HTR-8/SVneo (cell line): ENCODE data around the gene IMPG1.
A peak's percentile ranks its signal among the peaks of the same experiment; 100 is the strongest.
"Not testable (repeated sequence)": the region's sequence is repeated elsewhere in the genome, so short reads cannot be mapped to it uniquely, and the experiment has no call there.

ENCODE experiments used
- DNase-seq: peaks from one replicate; pipeline ENCODE4 v3.0.0; 2011; ENCODE audit warnings: low spot score, mixed read lengths; ENCODE audit not compliant: insufficient read length
- FAIRE-seq: peaks from 2 replicates; lab custom pipeline; 2011; peaks lifted over from hg19 to GRCh38; lab: Jason Lieb, UNC

IMPG1 gene

DNA sequence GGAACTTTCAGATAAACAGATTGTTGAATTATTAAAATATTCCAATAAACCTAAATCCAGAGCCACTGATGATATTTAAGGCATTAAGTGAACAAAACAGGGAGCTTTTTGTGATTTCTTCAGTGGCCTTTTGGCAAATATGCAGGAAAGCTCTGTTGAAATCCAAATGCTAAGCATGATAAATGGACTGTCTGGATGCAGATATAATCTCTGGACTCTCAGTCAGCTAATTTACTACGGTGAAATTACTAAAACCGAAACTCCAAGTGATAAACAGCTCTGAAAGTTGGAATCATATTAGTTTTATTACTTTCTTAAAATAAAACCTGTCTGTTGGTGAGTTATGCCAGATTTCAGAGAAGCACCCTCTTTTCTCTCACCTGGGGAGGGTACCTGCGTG, 120.3 kb downstream of the IMPG1 start:
- no peak for FAIRE-seq
- DNase-seq, result no peak

DNA sequence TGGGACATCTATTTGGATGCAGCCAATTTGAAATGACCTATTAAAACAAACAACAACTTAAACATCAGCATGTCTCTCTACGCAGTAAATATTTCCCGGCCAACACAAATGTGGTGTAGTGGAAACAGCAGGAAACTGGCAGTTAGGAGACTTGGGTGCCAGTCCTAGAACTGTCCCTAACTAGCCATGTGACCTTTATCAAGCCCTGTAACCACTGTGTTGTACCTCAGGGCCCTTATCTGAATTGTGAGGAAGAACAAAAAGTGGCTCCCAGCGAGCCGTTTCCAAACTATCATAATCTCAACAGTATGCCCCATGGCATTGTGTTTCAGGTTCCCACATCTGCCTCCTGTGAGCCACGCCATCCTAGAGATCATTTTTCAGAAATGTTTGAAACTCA, 124.5 kb downstream of the IMPG1 start:
- DNase-seq (no peak), FAIRE-seq (no peak)

DNA sequence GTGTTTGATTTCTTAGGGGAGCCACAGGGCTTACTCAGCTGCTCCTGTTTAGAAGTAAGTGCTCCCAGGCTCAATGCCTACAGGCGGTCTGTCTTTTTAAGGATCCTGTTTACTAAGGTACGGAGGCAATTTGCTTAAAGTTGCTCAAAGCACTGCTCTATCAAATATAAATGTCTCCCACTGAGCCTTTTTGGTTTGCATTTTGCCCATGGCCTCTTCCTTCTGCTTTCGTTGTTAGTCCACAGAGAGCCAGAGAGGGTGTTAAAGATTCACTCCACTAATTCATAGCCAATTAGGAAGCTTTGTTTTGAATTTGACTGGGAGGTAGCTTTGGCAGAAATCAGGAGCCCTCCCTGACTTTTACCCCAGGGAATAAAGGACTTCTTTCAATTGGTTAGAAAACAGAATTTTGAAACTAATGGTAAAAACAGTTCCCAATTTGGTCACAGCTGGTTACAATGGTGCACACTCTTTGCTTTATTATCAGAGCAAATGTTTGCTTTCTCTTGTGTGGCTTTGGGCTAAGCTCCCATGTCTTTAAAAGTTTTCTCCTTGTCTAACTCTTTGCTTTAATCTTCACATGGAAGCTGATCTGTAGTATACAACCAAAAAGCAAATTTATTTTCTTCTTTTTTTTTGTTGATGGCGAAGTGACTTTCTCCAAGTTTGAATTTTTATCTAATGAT, 126.2 kb downstream of the IMPG1 start:
- no peak for FAIRE-seq
- DNase-seq, result no peak

DNA sequence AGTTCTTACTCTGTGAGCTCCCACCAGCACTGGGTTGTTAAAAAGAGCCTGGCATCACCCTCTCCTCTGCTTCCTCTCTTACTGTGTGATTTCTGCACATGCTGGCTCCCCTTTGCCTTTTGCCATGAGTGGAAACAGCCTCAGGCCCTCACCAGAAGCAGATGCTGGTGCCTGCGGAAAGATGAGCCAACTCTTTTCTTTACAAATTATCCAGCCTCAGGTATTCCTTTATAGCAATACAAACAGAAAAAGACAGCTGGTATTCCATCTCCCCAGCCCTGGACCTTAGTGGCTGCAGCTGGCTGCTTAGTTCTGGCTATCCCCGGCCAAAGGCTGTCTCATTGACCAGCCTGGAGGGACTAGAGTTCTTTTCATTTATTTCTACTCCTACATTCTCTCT, 129.1 kb downstream of the IMPG1 start:
- no peak for FAIRE-seq
- no peak for DNase-seq

DNA sequence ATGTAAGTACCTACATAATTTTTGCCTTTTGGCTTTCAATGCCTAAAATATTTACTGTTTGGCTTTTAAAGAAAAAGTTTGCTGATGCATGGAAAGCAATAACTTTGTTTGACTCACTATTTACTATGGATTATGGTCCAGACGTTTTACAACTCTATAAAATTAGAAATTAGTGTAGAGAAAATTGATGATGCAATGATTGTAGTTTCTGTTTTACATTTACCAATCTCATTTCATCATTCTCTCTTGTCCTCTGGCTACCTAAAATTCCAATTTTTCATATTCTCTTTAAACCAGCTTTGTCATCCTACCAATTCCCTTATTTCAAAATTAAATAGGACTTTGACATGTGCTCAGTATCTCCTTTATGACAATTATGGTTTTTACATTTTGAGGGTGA, 131.0 kb downstream of the IMPG1 start:
- FAIRE-seq (no peak), DNase-seq (no peak)

DNA sequence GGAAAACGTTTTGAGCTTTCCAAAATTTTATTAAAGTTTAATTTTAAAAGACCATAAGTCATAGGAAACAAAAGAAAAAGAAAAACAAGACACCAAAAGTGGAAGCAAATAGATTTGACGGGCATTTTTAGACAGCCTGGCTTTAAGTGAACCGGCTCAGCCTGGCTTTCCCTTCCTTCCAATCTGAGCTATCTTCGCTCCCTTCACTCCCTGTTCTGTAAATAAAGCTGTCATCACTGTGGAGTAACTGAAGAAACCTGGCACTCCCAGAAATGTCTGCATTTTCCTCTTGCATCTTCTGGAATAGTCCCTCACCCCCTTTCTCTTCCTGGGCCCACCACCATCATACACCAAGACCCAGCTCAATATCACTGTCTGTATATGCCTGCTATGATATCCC, 131.9 kb downstream of the IMPG1 start:
- no peak for FAIRE-seq
- no peak for DNase-seq

DNA sequence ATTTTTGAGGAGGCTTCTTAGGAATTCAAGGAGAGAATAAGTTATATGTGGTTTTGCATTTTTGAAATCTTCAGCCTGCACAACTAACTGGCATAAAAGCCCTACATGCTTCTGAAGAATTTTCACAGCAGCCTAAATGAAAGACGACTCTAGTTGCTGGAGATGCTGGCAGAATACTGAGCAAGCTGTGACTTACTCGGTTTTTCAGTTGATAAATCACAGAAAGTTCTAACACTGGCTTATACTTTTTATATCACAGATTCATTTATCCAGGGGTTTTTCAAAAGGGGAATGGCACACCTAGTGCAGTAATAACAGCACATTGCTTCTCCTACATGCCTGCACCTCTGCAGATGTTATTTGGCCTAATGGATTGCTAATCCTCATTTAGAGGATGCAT, 134.6 kb downstream of the IMPG1 start:
- DNase-seq (no peak), FAIRE-seq (no peak)

DNA sequence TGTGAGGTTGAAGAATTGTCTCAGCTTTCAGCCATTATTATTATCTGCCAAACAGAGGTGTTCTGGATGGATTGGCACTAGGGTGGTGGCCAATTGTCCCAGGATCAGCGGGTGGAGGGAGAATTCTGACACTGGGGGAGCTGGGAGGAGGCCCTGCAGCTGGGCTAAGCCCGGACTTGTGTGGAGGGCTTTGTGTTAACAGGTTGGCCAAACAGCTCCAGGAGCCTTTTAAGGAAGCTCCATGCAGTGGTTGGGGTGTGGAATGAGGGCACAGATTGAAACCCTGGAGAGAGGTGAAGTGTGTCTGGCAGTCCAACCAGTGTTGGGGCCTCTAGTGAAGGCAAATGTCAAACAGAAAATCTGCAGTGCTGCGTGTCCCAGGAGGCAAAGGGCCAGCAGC, 135.8 kb downstream of the IMPG1 start:
- FAIRE-seq, result no peak
- no peak for DNase-seq

DNA sequence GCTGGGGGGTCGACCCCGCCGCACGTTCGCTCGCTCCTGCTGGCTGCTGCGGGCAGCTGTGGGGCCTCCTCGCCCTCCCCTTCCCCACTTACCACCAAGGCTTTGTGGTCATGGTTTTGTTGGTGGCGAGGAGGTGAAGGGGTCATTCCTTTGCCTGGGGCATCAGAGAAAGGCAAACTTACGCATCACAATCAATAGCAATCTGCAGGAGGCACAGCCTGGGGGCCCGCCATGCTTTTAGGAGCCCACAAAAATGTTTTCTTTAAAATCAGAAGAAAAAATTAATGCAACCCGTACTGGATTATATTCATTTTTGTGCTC, 137.0 kb downstream of the IMPG1 start:
- no peak for FAIRE-seq
- DNase-seq, result no peak

DNA sequence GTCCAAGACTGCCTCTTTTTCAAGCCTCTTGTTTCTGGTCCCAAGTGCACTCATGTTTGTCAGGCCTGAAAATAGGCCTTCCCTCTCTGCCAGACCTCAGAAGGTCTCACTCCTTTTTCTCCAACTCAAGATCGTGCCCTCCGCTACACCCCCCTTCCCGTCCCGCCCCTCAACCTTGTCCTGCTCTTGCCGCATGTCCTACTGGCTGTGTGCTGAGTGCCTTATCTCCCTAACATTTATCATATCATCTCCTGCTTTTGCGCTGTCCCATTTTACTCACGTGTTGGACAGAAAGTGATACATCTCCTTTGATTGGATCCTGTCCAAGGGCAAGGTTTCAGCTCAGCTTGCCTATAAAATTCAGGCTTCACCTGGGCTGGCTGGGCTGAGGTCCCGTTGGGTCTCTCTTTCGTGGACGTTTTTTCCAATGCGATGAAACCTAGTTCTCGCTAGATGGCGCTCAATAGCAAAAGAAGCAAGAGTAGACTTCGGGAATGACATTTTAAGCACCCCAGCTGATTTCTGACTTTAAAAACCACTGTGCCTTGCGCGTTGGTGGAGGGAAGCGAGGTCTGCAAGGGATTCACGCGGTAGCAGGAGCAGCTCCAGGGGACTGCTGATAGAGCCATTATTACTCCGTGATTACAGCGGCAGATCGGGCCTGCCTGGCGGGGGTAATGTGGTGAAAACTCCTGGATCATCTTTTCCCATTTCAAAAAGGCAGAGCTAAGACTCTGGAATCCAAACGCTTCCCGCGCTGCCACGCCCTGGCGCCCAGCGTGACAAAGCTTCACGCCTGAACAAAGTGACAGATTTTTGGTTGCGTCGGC, 137.6 kb downstream of the IMPG1 start:
- FAIRE-seq, result no peak
- DNase-seq, result peak; percentile 75

DNA sequence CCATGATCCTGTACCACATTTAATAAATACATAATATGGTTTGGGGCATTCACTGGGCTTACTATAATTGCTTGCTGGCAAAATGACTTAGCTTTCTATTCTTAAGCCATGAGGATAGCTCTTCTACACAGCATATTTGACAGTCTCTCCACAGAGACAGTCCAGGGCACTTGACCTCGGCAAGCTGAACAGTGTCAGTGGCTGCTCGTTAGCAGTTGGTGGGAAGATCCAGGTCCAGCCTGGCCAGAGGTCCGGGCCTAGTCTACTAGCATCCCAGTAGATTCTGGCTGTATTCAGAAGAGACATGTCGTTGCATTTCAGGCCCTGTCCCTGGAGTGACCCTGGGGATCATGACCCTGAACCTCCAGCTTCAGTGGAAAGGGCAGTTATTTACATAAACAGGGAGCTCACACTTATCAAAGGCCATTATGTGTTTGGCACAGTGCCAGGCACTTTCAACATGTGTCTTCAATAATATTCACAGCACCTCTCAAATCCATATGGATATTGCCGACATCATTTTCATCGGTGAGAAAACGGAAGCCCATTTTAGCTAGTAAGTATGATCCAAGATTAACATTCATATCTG, 139.0 kb downstream of the IMPG1 start:
- DNase-seq, result no peak
- FAIRE-seq, result no peak

DNA sequence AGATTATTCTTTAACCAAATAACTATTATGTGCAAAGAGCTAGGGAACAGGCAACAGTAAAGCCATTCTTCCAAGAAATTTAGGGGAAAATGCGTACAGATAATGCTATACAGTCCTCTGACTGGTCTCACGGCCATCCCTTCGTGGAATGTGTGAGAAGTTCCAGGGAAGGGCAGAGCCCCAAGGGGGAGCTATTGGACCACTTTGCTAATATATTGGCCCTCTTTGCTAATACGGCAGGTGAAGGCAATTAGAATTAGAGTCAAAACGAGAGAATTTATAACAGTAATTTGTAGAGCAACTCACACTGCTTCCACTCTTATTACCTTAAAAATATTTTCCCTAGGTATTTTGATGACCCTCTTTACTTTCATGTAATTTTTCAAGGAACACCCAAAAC, 140.4 kb downstream of the IMPG1 start:
- DNase-seq (no peak), FAIRE-seq (no peak)

DNA sequence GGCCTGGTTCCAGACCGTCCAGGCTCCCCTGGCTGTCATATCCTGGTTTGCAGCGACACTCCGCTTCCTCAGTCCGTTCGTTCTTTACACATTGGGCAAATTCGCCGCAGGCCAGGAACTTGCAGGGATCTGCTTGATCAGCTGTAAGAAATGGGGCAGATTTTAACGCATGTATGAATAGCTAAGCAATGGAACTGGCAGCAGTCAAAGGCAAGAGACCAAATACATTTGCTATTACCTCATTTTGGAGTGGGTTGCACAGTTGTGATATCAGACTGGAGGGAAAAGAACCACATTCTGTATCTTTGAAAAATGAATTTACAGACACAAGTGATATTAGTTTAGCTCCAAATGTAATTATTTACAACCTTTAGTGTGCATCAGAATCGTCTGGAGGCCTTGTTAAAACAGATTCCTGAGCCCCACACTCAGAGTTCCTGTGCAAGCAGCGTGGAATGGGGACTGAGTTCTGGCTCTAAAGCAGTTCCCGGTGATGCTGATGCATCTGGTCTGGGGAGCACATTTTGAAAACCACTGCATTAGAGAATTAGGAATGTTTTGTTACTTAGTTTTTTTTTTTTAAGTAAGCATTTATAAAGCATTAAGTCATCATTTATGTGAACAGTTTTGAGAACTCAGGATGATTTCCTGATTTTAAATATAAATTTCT, 141.3 kb downstream of the IMPG1 start:
- DNase-seq (no peak), FAIRE-seq (no peak)

DNA sequence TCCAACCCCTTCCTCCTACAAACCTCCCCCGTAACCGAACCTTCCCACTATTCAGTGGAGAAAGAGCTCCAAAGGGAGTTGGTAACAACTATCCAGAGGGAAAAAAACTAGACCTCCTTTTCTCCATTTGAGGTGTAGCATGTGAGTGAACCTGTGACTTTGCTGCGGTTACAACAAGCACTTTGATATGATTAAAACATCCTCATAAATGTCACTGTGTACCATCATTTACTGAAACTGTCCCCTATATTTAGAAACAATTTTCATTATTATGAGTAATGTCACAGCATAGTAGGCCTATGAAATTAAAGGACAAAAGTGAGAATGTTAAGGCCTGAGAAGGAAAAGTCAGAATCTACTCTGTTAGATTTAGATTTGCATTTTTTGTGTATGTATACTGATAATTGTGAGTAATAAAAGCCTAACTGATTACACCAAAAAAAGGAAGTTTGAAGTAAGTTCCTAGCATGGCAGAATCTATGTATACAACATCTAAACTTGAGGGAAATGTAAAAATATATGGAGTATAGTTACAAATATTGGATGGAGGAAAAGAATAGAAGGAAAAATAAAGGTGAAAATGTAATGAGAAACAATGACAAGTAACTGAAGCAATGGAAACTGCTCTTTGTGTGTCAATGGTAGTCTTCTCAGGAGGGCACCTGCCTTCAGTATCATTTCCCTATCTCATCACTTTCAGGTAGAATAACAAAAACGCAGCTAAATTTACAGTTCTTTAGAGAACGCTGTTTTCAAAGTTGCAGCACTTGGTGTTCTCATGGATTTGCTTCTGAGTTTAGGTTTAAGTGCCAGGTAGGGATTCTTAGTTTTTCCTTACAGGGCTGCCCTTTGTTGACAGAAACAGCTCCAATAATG, 145.9 kb downstream of the IMPG1 start:
- DNase-seq (no peak), FAIRE-seq (no peak)

DNA sequence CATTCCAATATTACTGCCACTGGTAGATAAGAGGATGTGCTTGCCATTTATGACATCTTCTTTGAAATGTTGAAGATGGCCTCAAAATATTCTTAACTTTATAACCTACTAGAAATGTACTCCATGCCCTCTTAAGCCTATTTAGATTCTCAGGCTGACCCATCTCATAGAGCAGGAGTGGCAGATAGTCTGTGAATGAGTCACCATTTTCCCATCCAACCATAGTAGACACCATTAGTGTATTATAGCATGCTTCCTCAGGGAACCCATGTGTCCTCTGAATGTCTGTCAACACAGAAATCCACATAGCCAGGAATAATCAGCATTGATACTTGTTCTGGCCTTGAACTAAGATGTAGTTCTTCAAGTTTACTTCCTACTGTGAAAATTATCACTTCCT, 150.2 kb downstream of the IMPG1 start:
- DNase-seq, result no peak
- no peak for FAIRE-seq

DNA sequence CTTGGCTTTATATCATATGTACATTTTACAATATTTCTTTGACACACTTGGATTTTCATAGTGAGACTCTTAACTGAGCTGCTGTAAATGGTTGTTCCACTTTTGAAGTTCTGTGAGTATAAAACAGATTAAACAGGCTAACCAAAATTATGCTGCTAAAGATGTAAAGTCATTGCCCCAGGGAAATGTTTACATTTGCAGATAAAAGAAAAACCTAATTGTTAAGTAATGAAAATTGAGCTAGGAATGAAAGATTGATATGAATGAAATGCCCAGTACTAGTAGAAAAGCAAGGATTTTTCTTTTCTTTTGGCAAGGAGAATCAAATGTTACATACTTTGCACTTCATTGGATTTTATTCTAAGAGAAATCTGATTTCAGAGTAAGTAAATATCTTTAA, 159.4 kb downstream of the IMPG1 start:
- FAIRE-seq (no peak), DNase-seq (no peak)

DNA sequence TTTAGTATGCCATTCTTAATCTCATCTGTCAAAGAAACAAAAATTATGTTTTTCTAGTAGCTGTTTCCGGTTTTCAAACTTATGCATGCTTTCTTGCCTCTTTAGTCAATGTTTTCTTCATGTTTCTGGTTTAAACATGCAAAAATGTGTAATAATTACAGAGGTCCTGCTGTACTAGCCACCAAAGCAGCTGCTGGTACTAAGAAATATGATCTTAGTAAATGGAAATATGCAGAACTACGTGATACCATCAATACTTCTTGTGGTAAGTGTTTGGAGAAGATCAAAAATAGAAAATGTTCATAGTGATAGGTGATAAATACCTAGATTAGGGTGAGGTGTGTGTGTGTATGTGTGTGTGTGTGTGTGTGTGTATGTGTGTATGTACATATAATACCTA, 165.0 kb downstream of the IMPG1 start:
- no peak for FAIRE-seq
- no peak for DNase-seq

DNA sequence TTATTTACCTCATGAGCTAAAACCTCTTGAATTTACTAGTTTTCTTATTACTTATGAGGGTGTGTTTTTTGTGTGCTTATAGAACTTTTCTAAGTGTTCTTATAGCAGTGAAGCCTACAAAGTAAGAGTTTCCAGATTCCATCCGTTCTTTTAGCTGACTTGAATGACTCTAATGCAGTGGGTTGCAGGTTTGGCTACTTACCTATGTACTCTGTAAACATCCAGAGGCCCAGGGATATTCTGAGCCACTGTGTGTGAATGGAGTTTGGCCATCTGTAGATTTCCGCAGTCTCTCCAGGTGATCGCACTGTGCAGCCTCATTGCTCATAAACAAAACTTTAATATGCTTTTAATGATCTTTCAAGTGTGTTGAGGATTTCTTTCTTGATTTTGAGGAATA, 165.6 kb downstream of the IMPG1 start:
- FAIRE-seq, result no peak

DNA sequence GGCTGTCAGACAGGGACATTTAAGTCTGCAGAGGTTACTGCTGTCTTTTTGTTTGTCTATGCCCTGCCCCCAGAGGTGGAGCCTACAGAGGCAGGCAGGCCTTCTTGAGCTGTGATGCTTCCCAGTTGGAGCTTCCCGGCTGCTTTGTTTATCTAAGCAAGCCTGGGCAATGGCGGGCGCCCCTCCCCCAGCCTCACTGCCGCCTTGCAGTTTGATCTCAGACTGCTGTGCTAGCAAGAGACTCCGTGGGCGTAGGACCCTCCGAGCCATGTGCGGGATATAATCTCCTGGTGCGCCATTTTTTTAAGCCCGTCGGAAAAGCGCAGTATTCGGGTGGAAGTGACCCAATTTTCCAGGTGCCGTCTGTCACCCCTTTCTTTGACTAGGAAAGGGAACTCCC, 167.3 kb downstream of the IMPG1 start:
- DNase-seq, FAIRE-seq: not testable (repeated sequence)

More for the DNA sequence above, 165.6 kb downstream of the IMPG1 start:
- DNase-seq, result no peak

DNA sequence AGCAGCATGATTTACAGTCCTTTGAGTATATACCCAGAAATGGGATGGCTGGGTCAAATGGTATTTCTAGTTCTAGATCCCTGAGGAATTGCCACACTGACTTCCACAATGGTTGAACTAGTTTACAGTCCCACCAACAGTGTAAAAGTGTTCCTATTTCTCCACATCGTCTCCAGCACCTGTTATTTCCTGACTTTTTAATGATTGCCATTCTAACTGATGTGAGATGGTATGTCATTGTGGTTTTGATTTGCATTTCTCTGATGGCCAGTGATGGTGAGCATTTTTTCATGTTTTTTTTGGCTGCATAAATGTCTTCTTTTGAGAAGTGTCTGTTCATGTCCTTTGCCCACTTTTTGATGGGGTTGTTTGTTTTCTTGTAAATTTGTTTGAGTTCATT, 172.2 kb downstream of the IMPG1 start:
- FAIRE-seq, DNase-seq: not testable (repeated sequence)
